HEK293T (cell line): ENCODE measurements around the gene DDIT3.

ENCODE experiments used
- BHLHE40 ChIP-seq: fragments of 450-650 bp; IDR thresholded peaks from 2 replicates; pipeline ENCODE4 v1.6.1; 2016; ENCODE audit warnings: mild to moderate bottlenecking, moderate library complexity, borderline replicate concordance
- ELF4 ChIP-seq: fragments of 450-650 bp; IDR thresholded peaks from 2 replicates; pipeline ENCODE4 v1.6.1; 2017; ENCODE audit warnings: antibody characterized with exemption
- FOXA1 ChIP-seq: fragments of 450-650 bp; IDR thresholded peaks from 2 replicates; pipeline ENCODE4 v1.6.1; 2016; ENCODE audit warnings: mild to moderate bottlenecking
- FOXM1 ChIP-seq: fragments of 450-650 bp; IDR thresholded peaks from 2 replicates; pipeline ENCODE4 v1.6.1; 2017; ENCODE audit warnings: mild to moderate bottlenecking, borderline replicate concordance
- HDGF ChIP-seq: fragments of 450-650 bp; IDR thresholded peaks from 2 replicates; pipeline ENCODE4 v1.6.1; 2017; ENCODE audit warnings: antibody characterized with exemption, borderline replicate concordance
- L3MBTL2 ChIP-seq: fragments of 450-650 bp; conservative IDR thresholded peaks from 2 replicates; pipeline ENCODE4 v1.6.1; 2016; ENCODE audit warnings: mild to moderate bottlenecking
- NFRKB ChIP-seq: fragments of 450-650 bp; IDR thresholded peaks from 2 replicates; pipeline ENCODE4 v1.6.1; 2016; ENCODE audit warnings: mild to moderate bottlenecking, moderate library complexity
- PKNOX1 ChIP-seq: fragments of 450-650 bp; IDR thresholded peaks from 2 replicates; pipeline ENCODE4 v1.6.1; 2016
- SUZ12 ChIP-seq: fragments of 450-650 bp; IDR thresholded peaks from 2 replicates; pipeline ENCODE4 v1.6.1; 2016; ENCODE audit warnings: mild to moderate bottlenecking
- ZNF384 ChIP-seq: fragments of 450-650 bp; IDR thresholded peaks from 2 replicates; pipeline ENCODE4 v1.6.1; 2016

- no peak for TF ChIP-seq FOXM1
- no peak for TF ChIP-seq PKNOX1
- no peak for TF ChIP-seq HDGF
- TF ChIP-seq FOXA1, result no peak
- no peak for TF ChIP-seq SUZ12
- no peak for TF ChIP-seq BHLHE40
- no peak for TF ChIP-seq ELF4
- no peak for TF ChIP-seq ZNF384
- TF ChIP-seq NFRKB, result no peak
- no peak for TF ChIP-seq L3MBTL2
These were observed 40.2 kb upstream of the DDIT3 start for GRCh38 chr12:57560516-57560915.
